RWPE2 (cell line): ENCODE measurements around the gene KPNA4.

Experiments used
- ATAC-seq: fragments of 200-7000 bp; cut with Tn5 transposase; 3 replicates; pipeline ENCODE4 v1.9.1; 2021; ENCODE audit warnings: low read depth
- DNase-seq: peaks from one replicate; pipeline ENCODE4 v3.0.0-alpha.2; 2020; ENCODE audit warnings: low spot score
- H3K27ac ChIP-seq: fragments of 450-650 bp; 2 replicates; pipeline ENCODE4 v1.5.1; 2017; ENCODE audit warnings: mild to moderate bottlenecking; ENCODE audit not compliant: poor library complexity, severe bottlenecking
- H3K27me3 ChIP-seq: fragments of 250-450 bp; sonication (Bioruptor Pico); 2 replicates; pipeline ENCODE4 v1.5.1; 2021; ENCODE audit warnings: mild to moderate bottlenecking, moderate library complexity; ENCODE audit not compliant: insufficient read depth, poor library complexity, severe bottlenecking
- H3K36me3 ChIP-seq: fragments of 250-450 bp; sonication (Bioruptor Pico); 2 replicates; pipeline ENCODE4 v1.5.1; 2020; ENCODE audit warnings: low read depth, mild to moderate bottlenecking, moderate library complexity
- H3K4me1 ChIP-seq: fragments of 250-450 bp; sonication (Bioruptor Pico); 2 replicates; pipeline ENCODE4 v1.5.1; 2021; ENCODE audit warnings: mild to moderate bottlenecking, moderate library complexity; ENCODE audit not compliant: insufficient read depth, poor library complexity, severe bottlenecking
- H3K4me3 ChIP-seq: fragments of 250-450 bp; sonication (Bioruptor Pico); 2 replicates; pipeline ENCODE4 v1.5.1; 2021; ENCODE audit warnings: mild to moderate bottlenecking, moderate library complexity; ENCODE audit not compliant: severe bottlenecking
- H3K9me3 ChIP-seq: fragments of 250-450 bp; sonication (Bioruptor Pico); 2 replicates; pipeline ENCODE4 v1.5.1; 2021; ENCODE audit warnings: mild to moderate bottlenecking, moderate library complexity; ENCODE audit not compliant: severe bottlenecking
- CTCF ChIP-seq: fragments of 450-650 bp; IDR thresholded peaks from one replicate; pipeline ENCODE4 v1.5.1; 2017; ENCODE audit warnings: mild to moderate bottlenecking, moderate library complexity; ENCODE audit not compliant: poor library complexity, severe bottlenecking

The KPNA4 gene

GRCh38 chr3:160486459-160486869 lies 78.9 kb downstream of the KPNA4 start:
- no peaks in the 10 kb centered on the region for H3K9me3 ChIP-seq
- no peaks in the 10 kb centered on the region for H3K36me3 ChIP-seq
- peak; percentile 86 for TF ChIP-seq CTCF
- no peaks in the 10 kb centered on the region for H3K4me1 ChIP-seq
- no peak overlapping the region for H3K4me3 ChIP-seq
- no peak for ATAC-seq
- no peak for DNase-seq
- no peak overlapping the region for H3K27ac ChIP-seq
- no peaks in the 10 kb centered on the region for H3K27me3 ChIP-seq

GRCh38 chr3:160482796-160483195 lies 82.6 kb downstream of the KPNA4 start:
- no peaks in the 10 kb centered on the region for H3K27me3 ChIP-seq
- no peak for TF ChIP-seq CTCF
- H3K4me3 ChIP-seq = no peak overlapping the region
- H3K4me1 ChIP-seq = no peaks in the 10 kb centered on the region
- no peak overlapping the region for H3K27ac ChIP-seq
- DNase-seq (no peak), ATAC-seq (no peak)
- H3K9me3 ChIP-seq = no peaks in the 10 kb centered on the region
- no peaks in the 10 kb centered on the region for H3K36me3 ChIP-seq

GRCh38 chr3:160481856-160482255 lies 83.5 kb downstream of the KPNA4 start:
- Histone ChIP-seq H3K27ac (no peak overlapping the region), H3K36me3 (no peaks in the 10 kb centered on the region), H3K4me1 (no peaks in the 10 kb centered on the region), H3K27me3 (no peaks in the 10 kb centered on the region), H3K9me3 (no peaks in the 10 kb centered on the region), H3K4me3 (no peak overlapping the region)
- no peak for TF ChIP-seq CTCF
- no peak for DNase-seq
- ATAC-seq = no peak

GRCh38 chr3:160480931-160481330 lies 84.4 kb downstream of the KPNA4 start:
- Histone ChIP-seq H3K27me3 (no peaks in the 10 kb centered on the region), H3K4me1 (no peaks in the 10 kb centered on the region), H3K36me3 (no peaks in the 10 kb centered on the region), H3K27ac (no peak overlapping the region), H3K9me3 (no peaks in the 10 kb centered on the region), H3K4me3 (no peak overlapping the region)
- ATAC-seq = no peak
- no peak for DNase-seq
- no peak for TF ChIP-seq CTCF

- no peak for DNase-seq
- Histone ChIP-seq H3K4me1 (peaks cover 4% of the 10 kb centered on the region), H3K9me3 (no peaks in the 10 kb centered on the region), H3K4me3 (no peak overlapping the region), H3K27me3 (no peaks in the 10 kb centered on the region), H3K36me3 (no peaks in the 10 kb centered on the region), H3K27ac (no peak overlapping the region)
- no peak for TF ChIP-seq CTCF
- no peak for ATAC-seq
These were observed 86.0 kb downstream of the KPNA4 start for GRCh38 chr3:160479376-160479775.
